OCI-LY7 (cell line): Measurements from ENCODE around the gene CACNA2D1. TPM values are rescaled to one million over a fixed set of nuclear protein-coding genes. Genes with fewer than 3 reads are reported as not detected.

ENCODE experiments used
- BruUV-seq: library from RNA; stranded (reverse); fragments of 400-500 nt; replicated peaks from 2 replicates; lab custom pipeline; 2021; lab: Mats Ljungman, UMichigan
- CTCF ChIA-PET: fragments of 300-600 bp; sonication (Branson Sonifier 250); formaldehyde crosslinking; loops from one replicate; lab custom pipeline; 2022; ENCODE audit warnings: antibody characterized with exemption; ENCODE audit not compliant: unreplicated experiment; lab: Charles Lee
- POLR2A ChIA-PET: fragments of 300-600 bp; sonication (Branson Sonifier 250); formaldehyde crosslinking; loops from one replicate; lab custom pipeline; 2022; ENCODE audit warnings: antibody characterized with exemption; lab: Charles Lee
- DNase-seq: peaks from one replicate; pipeline ENCODE4 v3.0.0-alpha.2; 2015; ENCODE audit warnings: low spot score
- H2AFZ ChIP-seq: fragments of 200-600 bp; sonication (generic), shearing (Covaris generic); 2 replicates; pipeline ENCODE4 v1.6.1; 2014; ENCODE audit warnings: mild to moderate bottlenecking, antibody characterized with exemption, low read length, moderate library complexity
- H3K27ac ChIP-seq: fragments of 200-600 bp; sonication (generic); 2 replicates; pipeline ENCODE4 v1.5.1; 2014; ENCODE audit warnings: mixed run types, low read depth, mild to moderate bottlenecking, moderate library complexity, low read length, inconsistent platforms; ENCODE audit not compliant: poor library complexity, severe bottlenecking
- H3K36me3 ChIP-seq: fragments of 200-600 bp; sonication (generic); 2 replicates; pipeline ENCODE4 v1.6.1; 2014; ENCODE audit warnings: mild to moderate bottlenecking, antibody characterized with exemption, low read length, moderate library complexity, mixed read lengths; ENCODE audit not compliant: insufficient read depth
- H3K4me1 ChIP-seq: fragments of 200-600 bp; sonication (generic); 2 replicates; pipeline ENCODE4 v1.5.1; 2014; ENCODE audit warnings: mild to moderate bottlenecking, low read length; ENCODE audit not compliant: insufficient read depth, poor library complexity, severe bottlenecking
- H3K4me2 ChIP-seq: fragments of 200-600 bp; sonication (generic); 2 replicates; pipeline ENCODE4 v1.6.1; 2014; ENCODE audit warnings: mild to moderate bottlenecking, low read length
- H3K4me3 ChIP-seq: fragments of 200-600 bp; sonication (generic); 2 replicates; pipeline ENCODE4 v1.5.1; 2014; ENCODE audit warnings: mild to moderate bottlenecking, low read depth, low read length; ENCODE audit not compliant: poor library complexity, severe bottlenecking
- H3K79me2 ChIP-seq: fragments of 200-600 bp; sonication (generic); 2 replicates; pipeline ENCODE4 v1.6.1; 2016; ENCODE audit warnings: low read depth, mild to moderate bottlenecking, low read length, moderate library complexity, mixed read lengths; ENCODE audit not compliant: insufficient read depth
- H3K9me2 ChIP-seq: fragments of 200-600 bp; sonication (generic); 2 replicates; pipeline ENCODE4 v1.6.1; 2016; ENCODE audit warnings: mild to moderate bottlenecking, low read length, mixed read lengths; ENCODE audit not compliant: insufficient read depth
- H3K9me3 ChIP-seq: fragments of 200-600 bp; sonication (generic); 2 replicates; pipeline ENCODE4 v1.6.1; 2014; ENCODE audit warnings: mild to moderate bottlenecking, mixed run types, low read length, mixed read lengths
- H4K20me1 ChIP-seq: fragments of 200-600 bp; sonication (generic); 2 replicates; pipeline ENCODE4 v1.6.1; 2014; ENCODE audit warnings: mild to moderate bottlenecking, antibody characterized with exemption, low read length, moderate library complexity, mixed read lengths; ENCODE audit not compliant: insufficient read depth
- EZH2phosphoT487 ChIP-seq: fragments of 200-600 bp; sonication (generic); IDR thresholded peaks from 2 replicates; pipeline ENCODE4 v1.6.1; 2018; ENCODE audit warnings: low read depth, borderline replicate concordance, mild to moderate bottlenecking, mixed run types, antibody characterized with exemption, low read length, moderate library complexity, mixed read lengths
- intact Hi-C: fragments of 100-400 bp; cut with micrococcal nuclease; formaldehyde crosslinking; loops from one replicate; pipeline ENCODE4 v1.10.0; 2022; ENCODE audit not compliant: unreplicated experiment
- total RNA-seq, 2 experiments: library from RNA; depleted of rRNA in 1 of 2; stranded (reverse); fragments of >200 nt in 1 of 2; shearing (Covaris generic) in 1 of 2; gene quantifications; 2 replicates each; pipeline ENCODE4 v1.2.3, GENCODE V29; 2014 to 2022
- TF ChIP-seq, protein P1 (sequence below): fragments of 200-600 bp; sonication (generic); conservative IDR thresholded peaks from 2 replicates; pipeline ENCODE4 v1.5.1; 2014; ENCODE audit warnings: mild to moderate bottlenecking, antibody characterized with exemption, low read length, moderate library complexity, mixed read lengths

CACNA2D1 gene
- total RNA-seq, 2 experiments from 2014 or later = not detected

DNA sequence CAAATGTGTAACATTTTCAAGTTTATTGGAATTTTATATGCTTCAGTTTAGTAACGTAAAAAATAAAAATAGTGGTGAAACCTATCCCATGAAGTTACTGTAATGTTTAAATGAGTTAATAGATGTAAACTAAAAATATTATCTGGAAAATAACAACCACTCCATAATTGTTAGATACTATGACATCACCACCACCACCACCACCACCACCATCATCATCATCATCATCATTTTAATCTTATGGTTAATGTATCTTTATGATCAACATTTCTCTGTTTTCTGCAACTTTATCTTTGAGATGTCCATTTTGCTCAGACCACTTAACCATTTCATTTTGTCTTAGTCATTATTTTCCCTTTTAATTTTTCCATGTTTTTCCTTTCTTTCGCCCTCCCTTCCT is 23.4 kb upstream of the CACNA2D1 start:
- BruUV-seq = no TSS peak
- no peaks in the 10 kb centered on the region for H3K9me2 ChIP-seq
- no peak overlapping the region for H2AFZ ChIP-seq
- TF ChIP-seq, protein P1, sequence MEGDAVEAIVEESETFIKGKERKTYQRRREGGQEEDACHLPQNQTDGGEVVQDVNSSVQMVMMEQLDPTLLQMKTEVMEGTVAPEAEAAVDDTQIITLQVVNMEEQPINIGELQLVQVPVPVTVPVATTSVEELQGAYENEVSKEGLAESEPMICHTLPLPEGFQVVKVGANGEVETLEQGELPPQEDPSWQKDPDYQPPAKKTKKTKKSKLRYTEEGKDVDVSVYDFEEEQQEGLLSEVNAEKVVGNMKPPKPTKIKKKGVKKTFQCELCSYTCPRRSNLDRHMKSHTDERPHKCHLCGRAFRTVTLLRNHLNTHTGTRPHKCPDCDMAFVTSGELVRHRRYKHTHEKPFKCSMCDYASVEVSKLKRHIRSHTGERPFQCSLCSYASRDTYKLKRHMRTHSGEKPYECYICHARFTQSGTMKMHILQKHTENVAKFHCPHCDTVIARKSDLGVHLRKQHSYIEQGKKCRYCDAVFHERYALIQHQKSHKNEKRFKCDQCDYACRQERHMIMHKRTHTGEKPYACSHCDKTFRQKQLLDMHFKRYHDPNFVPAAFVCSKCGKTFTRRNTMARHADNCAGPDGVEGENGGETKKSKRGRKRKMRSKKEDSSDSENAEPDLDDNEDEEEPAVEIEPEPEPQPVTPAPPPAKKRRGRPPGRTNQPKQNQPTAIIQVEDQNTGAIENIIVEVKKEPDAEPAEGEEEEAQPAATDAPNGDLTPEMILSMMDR = no peak
- no peak for TF ChIP-seq EZH2phosphoT487
- ChIA-PET CTCF (no interaction called here), POLR2A (no interaction called here)
- H3K36me3 ChIP-seq = no peaks in the 10 kb centered on the region
- H3K9me3 ChIP-seq = no peaks in the 10 kb centered on the region
- H3K27ac ChIP-seq = no peak overlapping the region
- H3K4me3 ChIP-seq = no peak overlapping the region
- H4K20me1 ChIP-seq = no peaks in the 10 kb centered on the region
- intact Hi-C loops = no loop called here
- no peaks in the 10 kb centered on the region for H3K79me2 ChIP-seq
- no peaks in the 10 kb centered on the region for H3K4me1 ChIP-seq
- no peak overlapping the region for H3K4me2 ChIP-seq
- DNase-seq = no peak

DNA sequence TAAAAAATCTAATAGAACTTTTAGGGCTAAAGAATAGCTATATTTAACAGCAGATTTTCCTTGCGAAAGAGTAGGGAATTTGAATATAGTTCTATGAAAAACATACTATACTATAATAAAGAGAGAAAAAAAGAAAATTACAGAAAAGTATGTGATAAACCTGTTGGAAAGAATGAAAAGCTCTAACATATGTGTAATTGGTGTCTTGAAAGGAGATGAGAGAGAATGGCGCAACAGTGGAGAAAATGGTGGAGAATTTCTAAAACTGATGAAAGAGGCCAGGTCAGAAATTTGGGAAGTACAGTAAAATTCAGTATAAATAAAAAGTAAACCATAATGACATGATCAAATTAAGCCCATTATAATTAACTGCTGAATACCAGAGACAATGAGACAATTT is 20.8 kb upstream of the CACNA2D1 start:
- H3K27ac ChIP-seq = no peak overlapping the region
- ChIA-PET POLR2A (interaction anchor here (0.5 kb wide), 1 partner anchor 150 kb away, joined by 4 read pairs; no protein-coding TSS in a partner anchor), CTCF (no interaction called here)
- H4K20me1 ChIP-seq = no peaks in the 10 kb centered on the region
- H3K4me1 ChIP-seq = no peaks in the 10 kb centered on the region
- BruUV-seq = no TSS peak
- DNase-seq = no peak
- intact Hi-C loops = no loop called here
- TF ChIP-seq, protein P1 = no peak
- TF ChIP-seq EZH2phosphoT487 = no peak
- no peak overlapping the region for H3K4me3 ChIP-seq
- H3K9me2 ChIP-seq = no peaks in the 10 kb centered on the region
- H3K79me2 ChIP-seq = no peaks in the 10 kb centered on the region
- H2AFZ ChIP-seq = no peak overlapping the region
- H3K4me2 ChIP-seq = no peak overlapping the region
- H3K36me3 ChIP-seq = no peaks in the 10 kb centered on the region
- H3K9me3 ChIP-seq = no peaks in the 10 kb centered on the region

DNA sequence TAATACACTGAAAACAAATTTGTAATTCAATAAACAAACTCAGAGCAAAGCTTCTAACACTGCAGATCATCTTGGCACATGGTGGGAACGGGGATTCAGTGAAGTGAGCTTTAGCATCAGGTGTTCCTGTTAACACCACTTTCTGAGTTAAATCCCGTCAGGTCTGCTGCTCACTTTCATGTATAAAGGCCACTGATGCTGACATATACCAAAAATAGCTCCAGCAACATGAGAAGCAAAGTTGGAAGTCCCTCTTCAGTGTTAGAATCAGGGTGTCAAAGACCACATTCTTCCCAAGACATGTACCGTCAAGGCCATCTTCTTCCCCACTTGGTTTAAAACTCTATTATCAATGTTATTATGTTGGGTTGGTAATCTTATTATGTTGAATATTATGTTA is 11.7 kb upstream of the CACNA2D1 start:
- ChIA-PET POLR2A (interaction anchor here (0.5 kb wide), 1 partner anchor 62 kb away, joined by 3 read pairs; no protein-coding TSS in a partner anchor), CTCF (no interaction called here)
- intact Hi-C loops = no loop called here
- no peak overlapping the region for H3K4me2 ChIP-seq
- no peak overlapping the region for H3K27ac ChIP-seq
- BruUV-seq = no TSS peak
- no peaks in the 10 kb centered on the region for H3K36me3 ChIP-seq
- H3K9me3 ChIP-seq = no peaks in the 10 kb centered on the region
- no peak overlapping the region for H2AFZ ChIP-seq
- H4K20me1 ChIP-seq = no peaks in the 10 kb centered on the region
- H3K79me2 ChIP-seq = no peaks in the 10 kb centered on the region
- no peaks in the 10 kb centered on the region for H3K4me1 ChIP-seq
- no peak overlapping the region for H3K4me3 ChIP-seq
- H3K9me2 ChIP-seq = no peaks in the 10 kb centered on the region
- no peak for DNase-seq
- TF ChIP-seq EZH2phosphoT487 = no peak
- TF ChIP-seq, protein P1 = no peak
